AG04449 (cell line): Measurements from ENCODE around the gene CHMP4B.

Experiments used
- CTCF ChIA-PET: fragments of 350-600 bp; formaldehyde crosslinking; extraction: SDS; loops from one replicate; lab custom pipeline; 2021; ENCODE audit warnings: antibody characterized with exemption; lab: Yijun Ruan, JAX
- POLR2A ChIA-PET: fragments of 400-600, 350-600 bp; formaldehyde crosslinking; extraction: SDS; loops from one replicate; lab custom pipeline; 2020; ENCODE audit warnings: antibody characterized with exemption, inconsistent platforms; lab: Yijun Ruan, JAX
- DNase-seq: peaks from one replicate; pipeline ENCODE4 v3.0.0-alpha.2; 2010; ENCODE audit warnings: low read depth, low spot score
- H3K4me3 ChIP-seq: 2 replicates; pipeline ENCODE4 v1.5.1; 2011; ENCODE audit warnings: low read depth, mild to moderate bottlenecking, control low read depth, low read length
- TF ChIP-seq, protein P1 (sequence below): IDR thresholded peaks from one replicate; pipeline ENCODE4 v1.5.1; 2011; ENCODE audit warnings: mild to moderate bottlenecking, moderate library complexity, low read length, control low read depth, inconsistent platforms; ENCODE audit not compliant: insufficient read depth; ENCODE audit errors: missing control alignments

CHMP4B gene

DNA sequence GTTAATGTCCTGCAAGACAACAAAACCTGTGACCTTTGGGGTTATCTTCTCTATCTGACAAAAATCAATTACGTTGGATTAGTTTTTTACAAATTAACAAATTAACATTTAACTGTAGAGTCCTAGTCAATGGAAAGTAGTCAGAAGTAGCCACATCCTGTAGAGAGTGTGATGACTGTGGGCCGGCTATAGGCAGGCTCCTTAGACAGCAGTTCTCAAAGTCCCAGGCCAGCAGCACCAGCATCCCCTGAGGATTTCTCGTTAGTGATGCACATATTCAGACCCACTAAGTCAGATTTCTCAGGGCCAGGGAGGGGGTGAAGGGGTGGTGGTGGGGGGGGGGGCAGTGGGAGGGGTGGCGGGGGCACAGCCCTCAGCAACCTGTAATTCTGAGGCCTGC is 42.1 kb upstream of the CHMP4B start:
- CTCF ChIA-PET = no interaction called here
- POLR2A ChIA-PET = no interaction called here
- no peak for DNase-seq
- TF ChIP-seq, protein P1, sequence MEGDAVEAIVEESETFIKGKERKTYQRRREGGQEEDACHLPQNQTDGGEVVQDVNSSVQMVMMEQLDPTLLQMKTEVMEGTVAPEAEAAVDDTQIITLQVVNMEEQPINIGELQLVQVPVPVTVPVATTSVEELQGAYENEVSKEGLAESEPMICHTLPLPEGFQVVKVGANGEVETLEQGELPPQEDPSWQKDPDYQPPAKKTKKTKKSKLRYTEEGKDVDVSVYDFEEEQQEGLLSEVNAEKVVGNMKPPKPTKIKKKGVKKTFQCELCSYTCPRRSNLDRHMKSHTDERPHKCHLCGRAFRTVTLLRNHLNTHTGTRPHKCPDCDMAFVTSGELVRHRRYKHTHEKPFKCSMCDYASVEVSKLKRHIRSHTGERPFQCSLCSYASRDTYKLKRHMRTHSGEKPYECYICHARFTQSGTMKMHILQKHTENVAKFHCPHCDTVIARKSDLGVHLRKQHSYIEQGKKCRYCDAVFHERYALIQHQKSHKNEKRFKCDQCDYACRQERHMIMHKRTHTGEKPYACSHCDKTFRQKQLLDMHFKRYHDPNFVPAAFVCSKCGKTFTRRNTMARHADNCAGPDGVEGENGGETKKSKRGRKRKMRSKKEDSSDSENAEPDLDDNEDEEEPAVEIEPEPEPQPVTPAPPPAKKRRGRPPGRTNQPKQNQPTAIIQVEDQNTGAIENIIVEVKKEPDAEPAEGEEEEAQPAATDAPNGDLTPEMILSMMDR = no peak
- no peak overlapping the region for H3K4me3 ChIP-seq

DNA sequence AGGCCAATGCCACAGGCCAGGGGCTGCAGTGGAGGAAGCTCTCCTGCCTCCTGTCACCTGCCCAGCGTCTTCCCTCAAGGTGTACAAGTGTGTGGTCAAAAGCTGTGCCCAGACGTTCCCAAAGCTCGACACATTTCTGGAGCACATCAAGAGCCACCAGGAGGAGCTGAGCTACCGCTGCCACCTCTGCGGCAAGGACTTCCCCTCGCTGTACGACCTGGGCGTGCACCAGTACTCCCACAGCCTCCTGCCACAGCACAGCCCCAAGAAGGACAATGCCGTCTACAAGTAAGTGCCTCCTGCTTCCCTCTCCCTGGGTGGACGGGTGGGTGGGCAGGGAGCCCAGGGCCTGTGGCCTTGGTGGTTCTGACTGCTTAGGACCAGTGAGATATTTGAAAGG is 41.1 kb upstream of the CHMP4B start:
- no peak for DNase-seq
- H3K4me3 ChIP-seq = no peak overlapping the region
- ChIA-PET CTCF (interaction anchor here (2.0 kb wide), 1 partner anchor 22 kb away, joined by 5 read pairs; no protein-coding TSS in a partner anchor), POLR2A (no interaction called here)
- TF ChIP-seq, protein P1 = no peak

DNA sequence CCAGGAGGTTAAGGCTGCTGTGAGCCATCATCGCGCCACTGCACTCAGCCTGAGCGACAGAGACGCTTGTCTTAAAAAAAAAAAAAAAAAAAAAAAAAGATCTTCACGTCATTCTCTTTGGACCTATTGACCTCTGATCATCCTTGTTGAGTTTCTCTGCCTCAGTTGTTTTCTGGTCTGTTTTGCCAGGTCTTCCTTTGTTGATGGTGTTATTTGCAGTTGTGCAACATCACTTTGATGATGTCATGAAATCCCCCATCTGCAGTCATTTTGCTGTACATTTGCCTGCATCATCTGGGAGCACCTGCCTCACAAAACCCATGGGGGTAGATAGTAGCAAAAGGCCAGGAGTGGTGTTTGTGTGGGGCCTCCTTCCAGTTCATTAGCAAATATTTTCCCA is 39.2 kb upstream of the CHMP4B start:
- DNase-seq = no peak
- POLR2A ChIA-PET = no interaction called here
- H3K4me3 ChIP-seq = no peak overlapping the region
- TF ChIP-seq, protein P1 = no peak
- CTCF ChIA-PET = interaction anchor here (1.5 kb wide), 1 partner anchor 20 kb away, joined by 3 read pairs; no protein-coding TSS in a partner anchor

DNA sequence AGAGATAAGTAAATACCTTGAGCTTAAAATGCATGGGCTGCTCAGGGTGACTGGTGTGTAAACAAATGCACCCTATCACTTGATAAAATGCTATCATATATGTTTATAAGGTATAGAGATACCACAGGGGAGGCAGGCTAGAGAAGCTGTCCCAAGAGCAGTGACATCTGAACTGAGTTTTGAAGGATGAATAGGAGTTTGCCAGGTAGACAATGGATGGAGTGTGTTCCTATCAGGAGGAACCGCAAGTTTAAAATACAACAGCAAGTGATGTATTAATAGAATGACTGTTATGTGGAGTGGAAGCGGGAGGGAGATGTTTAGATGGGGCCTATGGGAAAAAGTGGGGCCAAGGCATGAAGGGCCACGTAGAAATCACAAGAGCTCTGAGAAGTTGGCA is 38.7 kb upstream of the CHMP4B start:
- no peak for DNase-seq
- CTCF ChIA-PET = interaction anchor here (1.0 to 1.5 kb wide), 2 partner anchors 19 to 161 kb away, joined by 3 to 4 read pairs; no protein-coding TSS in a partner anchor
- POLR2A ChIA-PET = no interaction called here

DNA sequence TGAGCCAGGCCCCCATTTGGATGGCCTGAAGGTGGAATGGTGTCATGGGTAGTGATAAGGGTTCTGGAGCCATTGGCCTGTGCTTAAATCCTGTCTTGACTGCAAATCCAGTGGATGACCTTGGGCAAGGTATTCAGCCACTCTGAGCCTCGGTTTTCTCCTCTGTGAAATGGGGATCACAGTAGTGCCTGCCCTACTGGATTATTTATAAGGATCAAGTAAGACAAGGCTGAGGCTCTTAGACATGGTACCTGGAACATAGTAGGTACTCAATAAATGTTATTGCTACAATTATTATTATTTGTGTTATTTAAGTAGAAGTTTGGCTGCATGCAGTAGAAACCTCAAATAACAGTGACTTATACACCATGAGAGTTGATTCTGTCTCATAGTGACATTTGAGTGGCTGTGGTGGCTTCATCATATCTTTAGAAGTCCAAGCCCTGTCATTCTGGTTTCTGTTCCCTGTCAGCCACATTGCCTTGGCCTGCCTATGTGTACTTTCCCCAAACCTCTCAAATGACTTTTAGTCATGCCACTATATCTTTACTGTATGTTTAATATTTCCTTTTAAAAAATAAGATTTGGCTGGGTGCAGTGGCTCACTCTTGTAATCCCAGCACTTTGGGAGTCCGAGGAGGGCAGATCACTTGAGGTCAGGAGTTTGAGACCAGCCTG is 37.6 kb upstream of the CHMP4B start:
- DNase-seq = no peak
- CTCF ChIA-PET = interaction anchor here (1.0 to 1.5 kb wide), 2 partner anchors 18 to 160 kb away, joined by 3 to 4 read pairs; no protein-coding TSS in a partner anchor
- POLR2A ChIA-PET = no interaction called here
- TF ChIP-seq, protein P1 = no peak
- no peak overlapping the region for H3K4me3 ChIP-seq

More for the DNA sequence above, 38.7 kb upstream of the CHMP4B start:
- TF ChIP-seq, protein P1 = no peak
- no peak overlapping the region for H3K4me3 ChIP-seq

DNA sequence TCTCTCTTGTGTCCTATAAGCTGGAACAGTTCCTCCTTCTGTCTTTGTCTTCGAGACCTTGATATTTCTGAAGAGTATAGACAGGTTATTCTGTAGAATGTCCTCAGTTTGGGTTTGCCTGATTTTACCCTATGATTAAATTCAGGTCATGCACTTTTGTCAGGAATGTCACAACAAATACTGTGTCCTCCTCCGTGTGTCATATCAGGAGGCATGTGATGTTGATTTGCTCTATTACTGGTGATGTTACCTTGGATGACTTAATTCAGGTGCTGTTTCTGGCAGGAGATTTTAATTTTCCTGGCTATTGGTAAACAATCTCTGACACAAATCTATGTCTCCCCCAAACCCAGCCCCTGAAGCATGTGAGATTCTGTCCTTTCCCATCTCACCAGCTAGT is 33.3 kb upstream of the CHMP4B start:
- TF ChIP-seq, protein P1 = no peak
- CTCF ChIA-PET = interaction anchor here (1.4 to 1.6 kb wide), 2 partner anchors 12 to 15 kb away, joined by 3 to 7 read pairs; no protein-coding TSS in a partner anchor
- POLR2A ChIA-PET = no interaction called here
- DNase-seq = no peak
- H3K4me3 ChIP-seq = no peak overlapping the region
